K562 (cell line): ENCODE data around the gene ADI1. TPM values are rescaled to one million over a fixed set of nuclear protein-coding genes. Genes with fewer than 3 reads are reported as not detected.
A peak's percentile ranks its signal among the peaks of the same experiment; 100 is the strongest.

Experiments used
- ATAC-seq: fragments of 200-7000 bp; cut with Tn5 transposase; 3 replicates; pipeline ENCODE4 v1.9.1; 2020; ENCODE audit warnings: moderate library complexity
- BruUV-seq: library from RNA; stranded (reverse); fragments of 400-500 nt; replicated peaks from 2 replicates; lab custom pipeline; 2021; lab: Mats Ljungman, UMichigan
- CTCF ChIA-PET: fragments of 300-600 bp; formaldehyde crosslinking; extraction: SDS; loops from one replicate; lab custom pipeline; 2021; ENCODE audit warnings: low intra/inter-chr PET ratio; lab: Yijun Ruan, JAX
- POLR2A ChIA-PET: fragments of 300-600, 350-650 bp; sonication (Branson Sonifier 250); formaldehyde crosslinking; extraction: SDS; loops from one replicate; lab custom pipeline; 2021; ENCODE audit warnings: antibody characterized with exemption, inconsistent platforms; lab: Yijun Ruan, JAX
- DNase-seq, 4 experiments: peaks; one replicate each; pipeline versions ENCODE4 v3.0.0 to v3.0.0-alpha.2; 2011 to 2018; ENCODE audit warnings: low spot score in 3 of 4, mixed read lengths in 3 of 4; ENCODE audit errors: extremely low read depth in 1 of 4
- FAIRE-seq: peaks from 2 replicates; lab custom pipeline; 2011; peaks lifted over from hg19 to GRCh38; lab: Jason Lieb, UNC
- H2AFZ ChIP-seq: 2 replicates; pipeline ENCODE4 v1.6.0; 2011; ENCODE audit warnings: low read depth, low read length, control low read depth, inconsistent platforms
- H3K27ac ChIP-seq: fragments of 200-600 bp; 3 replicates; pipeline ENCODE4 v1.8.0; 2011; ENCODE audit warnings: low read depth, mild to moderate bottlenecking, control low read depth, inconsistent platforms, low read length, moderate library complexity, mixed read lengths; ENCODE audit errors: extremely low read depth
- H3K27me3 ChIP-seq, 2 experiments: fragments of 300-600 bp in 1 of 2; 2 replicates in 1 of 2; 3 replicates in 1 of 2; pipeline versions ENCODE4 v1.6.0 to v1.8.0; 2011; ENCODE audit warnings: inconsistent platforms in 2 of 2, low read length in 2 of 2, mild to moderate bottlenecking in 1 of 2, mixed read lengths in 1 of 2, moderate library complexity in 1 of 2; ENCODE audit not compliant: control insufficient read depth in 2 of 2, insufficient read depth in 2 of 2
- H3K36me3 ChIP-seq: fragments of 300-600 bp; 3 replicates; pipeline ENCODE4 v1.8.0; 2011; ENCODE audit warnings: mild to moderate bottlenecking, low read length, inconsistent platforms; ENCODE audit not compliant: control insufficient read depth, insufficient read depth
- H3K4me1 ChIP-seq, 2 experiments: fragments of 200-600 bp in 1 of 2; replicated peaks in 1 of 2; 2 replicates in 1 of 2; 3 replicates in 1 of 2; pipeline versions ENCODE4 v1.5.1 to v1.8.0; 2011; ENCODE audit warnings: inconsistent platforms in 2 of 2, low read length in 2 of 2, mild to moderate bottlenecking in 1 of 2, mixed read lengths in 1 of 2, moderate library complexity in 1 of 2; ENCODE audit not compliant: control insufficient read depth in 2 of 2, insufficient read depth in 2 of 2
- H3K4me2 ChIP-seq: 2 replicates; pipeline ENCODE4 v1.6.1; 2011; ENCODE audit warnings: low read length, control low read depth, inconsistent platforms, mixed read lengths; ENCODE audit not compliant: insufficient read depth
- H3K4me3 ChIP-seq: fragments of 200-600 bp; sonication (generic), shearing (Covaris generic); 2 replicates; pipeline ENCODE4 v1.5.1; 2016; ENCODE audit warnings: control low read depth, inconsistent platforms
- H3K79me2 ChIP-seq: fragments of 200-600 bp; 3 replicates; pipeline ENCODE4 v1.8.0; 2011; ENCODE audit warnings: low read length, inconsistent platforms; ENCODE audit not compliant: control insufficient read depth, insufficient read depth
- H3K9ac ChIP-seq, 2 experiments: 2 replicates each; pipeline versions ENCODE4 v1.6.0 to v1.6.1; 2011; ENCODE audit warnings: low read depth in 2 of 2, low read length in 2 of 2, control low read depth in 1 of 2, inconsistent platforms in 1 of 2, mild to moderate bottlenecking in 1 of 2, mixed read lengths in 1 of 2; ENCODE audit not compliant: insufficient read depth in 1 of 2
- H3K9me1 ChIP-seq: one replicate; pipeline ENCODE4 v1.6.0; 2011; ENCODE audit warnings: inconsistent platforms, mild to moderate bottlenecking, low read length, moderate library complexity; ENCODE audit not compliant: control insufficient read depth, insufficient read depth
- H3K9me3 ChIP-seq: replicated peaks from 2 replicates; pipeline ENCODE4 v1.5.1; 2011; ENCODE audit warnings: low read depth, low read length, inconsistent platforms; ENCODE audit not compliant: control insufficient read depth, insufficient read depth
- H4K20me1 ChIP-seq: replicated peaks from 2 replicates; pipeline ENCODE4 v1.6.1; 2011; ENCODE audit warnings: low read length, inconsistent platforms, mixed read lengths; ENCODE audit not compliant: control insufficient read depth, insufficient read depth
- BDP1 ChIP-seq: IDR thresholded peaks from 3 replicates; pipeline ENCODE4 v1.6.1; 2011; ENCODE audit not compliant: insufficient read length, insufficient read depth
- C11orf30 ChIP-seq: fragments of 450-650 bp; IDR thresholded peaks from 2 replicates; pipeline ENCODE4 v1.6.1; 2016; ENCODE audit warnings: low read depth, mild to moderate bottlenecking
- COPS2 ChIP-seq: fragments of 450-650 bp; conservative IDR thresholded peaks from 2 replicates; pipeline ENCODE4 v1.6.1; 2016; ENCODE audit warnings: mild to moderate bottlenecking, moderate library complexity
- CREB5 ChIP-seq: fragments of 250-450 bp; sonication (Bioruptor Pico); IDR thresholded peaks from 2 replicates; pipeline ENCODE4 v1.5.0; 2020; ENCODE audit warnings: mild to moderate bottlenecking
- EWSR1 ChIP-seq: fragments of 450-650 bp; IDR thresholded peaks from 2 replicates; pipeline ENCODE4 v1.6.1; 2018; ENCODE audit warnings: borderline replicate concordance, mild to moderate bottlenecking, low read depth, moderate library complexity; ENCODE audit not compliant: partially characterized antibody
- FOXA1 ChIP-seq: fragments of 450-650 bp; IDR thresholded peaks from 2 replicates; pipeline ENCODE4 v1.6.1; 2016; ENCODE audit warnings: mild to moderate bottlenecking, borderline replicate concordance
- FOXJ3 ChIP-seq: sonication (generic); formaldehyde crosslinking; IDR thresholded peaks from 2 replicates; pipeline ENCODE4 v1.4.0; 2020; ENCODE audit warnings: mild to moderate bottlenecking, missing genetic modification reagents
- HIVEP1 ChIP-seq: fragments of 250-450 bp; sonication (Bioruptor Pico); IDR thresholded peaks from 2 replicates; pipeline ENCODE4 v1.4.0; 2020; ENCODE audit warnings: mild to moderate bottlenecking
- PHF20 ChIP-seq: fragments of 450-650 bp; IDR thresholded peaks from 2 replicates; pipeline ENCODE4 v1.6.1; 2018; ENCODE audit not compliant: partially characterized antibody
- RUNX1 ChIP-seq: sonication (generic); IDR thresholded peaks from 2 replicates; pipeline ENCODE4 v1.6.1; 2016; ENCODE audit warnings: antibody characterized with exemption, low read depth
- SIN3B ChIP-seq: fragments of 450-650 bp; IDR thresholded peaks from 2 replicates; pipeline ENCODE4 v1.6.1; 2017; ENCODE audit warnings: low read depth, mild to moderate bottlenecking, moderate library complexity
- SNRNP70 ChIP-seq: fragments of 200-400 bp; formaldehyde crosslinking; optimal IDR thresholded peaks from 2 replicates; pipeline ENCODE3; 2017; ENCODE audit warnings: low read depth, low read length
- STAT5A ChIP-seq: IDR thresholded peaks from 2 replicates; pipeline ENCODE4 v1.6.1; 2012; ENCODE audit warnings: low read length, inconsistent platforms, borderline replicate concordance
- ZNF277 ChIP-seq: fragments of 250-450 bp; sonication (Bioruptor Pico); IDR thresholded peaks from 2 replicates; pipeline ENCODE4 v1.8.0; 2022; ENCODE audit warnings: inconsistent platforms, mild to moderate bottlenecking, moderate library complexity, borderline replicate concordance
- ZNF431 ChIP-seq: sonication (generic); formaldehyde crosslinking; IDR thresholded peaks from 2 replicates; pipeline ENCODE4 v1.8.0; 2022; ENCODE audit warnings: mild to moderate bottlenecking, missing genetic modification reagents
- WGBS: fragments of 100-300 bp; shearing (Covaris generic); methylation state at CpG from one replicate; pipeline ENCODE4 v1.1.6; 2016; ENCODE audit warnings: low coverage, mixed read lengths; ENCODE audit not compliant: insufficient coverage; ENCODE audit errors: missing lambda C conversion rate; 5-methylcytosine and 5-hydroxymethylcytosine counted together
- in situ Hi-C: fragments of 300-500 bp; cut with MboI; formaldehyde crosslinking; loops from 4 replicates; pipeline ENCODE4 v1.15.0; 2018; ENCODE audit warnings: inconsistent platforms, mixed read lengths
- intact Hi-C: fragments of 100-400 bp; cut with micrococcal nuclease; formaldehyde crosslinking; loops from 2 replicates; pipeline ENCODE4 v1.14.2; 2022
- polyA plus RNA-seq, 8 experiments: library from polyadenylated mRNA; depleted of rRNA in 4 of 8; stranded (reverse) in 5 of 8; unstranded in 3 of 8; fragments of >200 nt; fragmentation: Nextera tagmentation in 2 of 8; fragmentation: Illumina TruSeq in 1 of 8; extraction: Ambion mirVana in 2 of 8; extraction: Trizol in 1 of 8; gene quantifications; 2 replicates each; pipeline versions ENCODE4 v1.2.1 to v1.2.3, GENCODE V29; 2011 to 2014; ENCODE audit warnings: inconsistent platforms in 1 of 8, missing spikeins in 1 of 8
- total RNA-seq, 7 experiments: library from RNA; depleted of rRNA in 6 of 7; stranded (reverse); fragments of >200 nt in 6 of 7; fragmentation: Illumina TruSeq in 2 of 7; extraction: Trizol in 2 of 7; gene quantifications; 2 replicates each; pipeline versions ENCODE4 v1.2.1 to v1.2.3, GENCODE V29; 2011 to 2021; ENCODE audit warnings: low replicate concordance in 1 of 7

The ADI1 gene
- total and polyA plus RNA-seq, 9 of the 15 experiments (the other 6 are each of a cell fraction or from before 2014, with no cell fraction given), result 6.1 to 51.0 (median 27.1) TPM

- TF ChIP-seq RUNX1 (no peak), PHF20 (peak; percentile 40), SIN3B (no peak), STAT5A (peak; percentile 53; the same call in 1 of the 2 replicates), FOXA1 (no peak)
Observed at GRCh38 chr2:3503046-3503445, 16.3 kb downstream of the ADI1 start (continued).

- Histone ChIP-seq H3K27ac (no peak overlapping the region), H3K4me1 (no peaks in the 10 kb centered on the region), H3K36me3 (peaks cover 58% of the 10 kb centered on the region), H3K79me2 (peaks cover 3% of the 10 kb centered on the region; the same call in 1 of the 3 replicates), H3K4me3 (no peak overlapping the region), H4K20me1 (no peaks in the 10 kb centered on the region), H2AFZ (no peak overlapping the region), H3K4me2 (no peak overlapping the region), H3K9ac (no peak overlapping the region), H3K27me3 (no peaks in the 10 kb centered on the region; a peak in 1 of 5 replicates), H3K9me1 (no peaks in the 10 kb centered on the region), H3K9me3 (peaks cover 4% of the 10 kb centered on the region; the same call in 1 of the 2 replicates)
- ChIA-PET CTCF (no interaction called here), POLR2A (no interaction called here)
- in situ Hi-C loops, result no loop called here
- ATAC-seq (no peak), DNase-seq (no peak), FAIRE-seq (no peak)
- intact Hi-C loops, result no loop called here
- TF ChIP-seq EWSR1, result no peak
- no peak for TF ChIP-seq CREB5 (CRISPR knock-in tag)
- TF ChIP-seq BDP1, result no peak
- TF ChIP-seq COPS2, result no peak
- TF ChIP-seq SNRNP70, result no peak
- no peak for TF ChIP-seq C11orf30
- no peak for TF ChIP-seq FOXJ3
- TF ChIP-seq HIVEP1 (CRISPR knock-in tag), result no peak
- no peak for TF ChIP-seq ZNF431 (CRISPR knock-in tag)
- no peak for TF ChIP-seq ZNF277 (CRISPR knock-in tag)
- WGBS, result 91% methylated on average over 18 of the region's 34 CpGs
- BruUV-seq, result no TSS peak
Observed at GRCh38 chr2:3500326-3500899, 18.9 kb downstream of the ADI1 start.
